HG02763 (cell line): ENCODE data around the gene CDRT4.
"Not testable (repeated sequence)": the region's sequence is repeated elsewhere in the genome, so short reads cannot be mapped to it uniquely, and the experiment has no call there.

Source experiments
- ATAC-seq: cut with Tn5 transposase; IDR thresholded peaks from one replicate; pipeline ENCODE4 v1.9.1; 2021; ENCODE audit warnings: mild to moderate bottlenecking, moderate library complexity; ENCODE audit not compliant: unreplicated experiment

Gene CDRT4

DNA sequence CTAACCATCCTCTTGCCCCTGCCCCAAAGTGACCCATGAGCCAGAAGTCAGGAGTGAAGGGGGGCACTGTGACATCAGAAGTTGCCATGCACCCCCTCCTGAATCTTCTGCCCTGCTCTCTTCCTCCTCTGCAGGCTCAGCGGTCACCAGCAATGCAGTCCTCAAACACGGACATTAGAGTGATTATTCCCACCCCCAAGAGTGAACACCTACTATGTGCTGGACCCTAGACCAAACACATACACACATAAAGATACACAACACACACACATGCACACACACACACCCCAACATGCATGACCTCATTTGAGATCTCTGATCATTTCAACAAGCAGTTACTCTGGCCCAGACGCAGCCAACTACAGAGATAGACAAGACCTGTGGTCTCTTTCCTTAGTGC, at the start of gene CDRT4:
CDRT4 (minus strand) TSS at position 30 of the 400 bp plus-strand sequence. CDS start 27,383 bp downstream, outside the sequence.
- no peak for ATAC-seq

- no peak for ATAC-seq
Measured at GRCh38 chr17:15516150-15516549, 48.7 kb upstream of the CDRT4 start.

GRCh38 chr17:15514469-15514868, 47.0 kb upstream of the CDRT4 start:
- no peak for ATAC-seq

- ATAC-seq = no peak
Measured at GRCh38 chr17:15513856-15514459, 46.5 kb upstream of the CDRT4 start.

DNA sequence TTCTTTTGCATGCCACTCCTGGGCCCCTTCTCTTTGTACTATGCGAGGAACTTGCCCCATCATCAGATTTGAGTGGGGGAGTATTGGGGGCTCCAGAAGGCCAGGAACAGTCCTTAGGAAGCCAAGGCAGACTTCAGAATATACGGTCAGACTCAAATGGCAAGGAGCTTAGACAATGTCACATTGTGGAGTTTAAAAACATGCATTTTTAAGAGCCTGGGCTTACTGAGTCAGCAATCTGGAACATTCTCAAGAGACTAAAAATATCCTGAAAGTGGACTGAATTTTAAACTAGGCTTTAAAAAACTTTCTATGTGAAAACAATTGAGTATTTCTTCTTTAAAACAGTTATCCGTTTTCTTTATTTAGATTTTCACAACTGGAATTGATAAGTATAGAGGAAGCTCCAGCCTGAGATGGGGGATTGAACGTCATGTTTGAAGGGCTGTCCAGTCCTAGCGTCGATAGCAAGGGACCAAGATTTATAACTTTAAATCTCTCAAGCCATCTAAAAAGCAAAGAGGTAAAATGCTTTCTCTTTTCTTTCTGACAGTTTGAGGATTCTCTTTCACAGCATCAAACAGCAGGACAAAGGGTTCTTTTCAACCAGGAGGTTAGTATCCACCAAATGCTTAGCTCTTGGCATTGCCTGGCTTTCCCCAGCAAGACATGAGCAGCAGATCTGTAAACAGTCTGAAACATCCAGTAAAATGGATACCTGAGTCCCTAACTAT, 45.8 kb upstream of the CDRT4 start:
- ATAC-seq = no peak

- no peak for ATAC-seq
Measured at GRCh38 chr17:15512071-15512709, 44.8 kb upstream of the CDRT4 start.

GRCh38 chr17:15511142-15511541, 43.7 kb upstream of the CDRT4 start:
- ATAC-seq = no peak

DNA sequence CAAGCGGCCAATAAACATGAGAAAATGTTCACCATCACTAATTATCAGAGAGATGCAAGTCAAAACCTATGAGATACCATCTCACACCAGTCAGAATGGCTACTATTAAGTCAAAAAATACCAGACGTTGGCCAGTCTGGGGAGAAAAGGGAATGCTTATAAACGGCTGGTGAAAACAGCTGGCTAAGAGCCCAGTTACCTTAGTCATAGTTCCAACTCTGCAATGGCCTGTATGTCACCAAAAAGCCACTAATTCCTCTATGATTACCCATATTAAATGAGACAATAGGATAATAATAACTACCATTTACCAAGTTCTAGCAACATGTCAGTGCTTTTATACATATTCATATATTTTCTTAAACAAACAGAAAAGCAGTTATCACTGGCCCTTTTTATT, 42.9 kb upstream of the CDRT4 start:
- ATAC-seq = no peak

- no peak for ATAC-seq
Measured at GRCh38 chr17:15509095-15509494, 41.7 kb upstream of the CDRT4 start.

- no peak for ATAC-seq
Measured at GRCh38 chr17:15508466-15508865, 41.0 kb upstream of the CDRT4 start.

- ATAC-seq = no peak
Measured at GRCh38 chr17:15507896-15508295, 40.5 kb upstream of the CDRT4 start.

DNA sequence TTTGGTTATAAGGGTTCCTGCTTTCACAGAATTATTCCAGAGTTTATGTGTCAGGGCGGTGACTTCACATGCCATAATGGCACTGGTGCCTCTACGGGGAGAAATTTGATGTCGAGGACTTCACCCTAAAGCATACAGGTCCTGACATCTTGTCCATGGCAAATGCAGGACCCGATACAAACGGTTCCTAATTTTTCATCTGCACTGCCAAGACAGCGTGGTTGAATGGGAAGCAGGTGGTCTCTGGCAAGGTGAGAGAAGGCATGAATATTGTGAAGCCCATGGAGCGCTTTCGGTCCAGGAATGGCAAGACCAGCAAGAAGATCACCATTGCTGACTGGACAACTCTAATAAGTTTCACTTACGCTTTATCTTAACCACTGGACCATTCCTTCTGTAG, 39.6 kb upstream of the CDRT4 start:
- ATAC-seq = no peak

DNA sequence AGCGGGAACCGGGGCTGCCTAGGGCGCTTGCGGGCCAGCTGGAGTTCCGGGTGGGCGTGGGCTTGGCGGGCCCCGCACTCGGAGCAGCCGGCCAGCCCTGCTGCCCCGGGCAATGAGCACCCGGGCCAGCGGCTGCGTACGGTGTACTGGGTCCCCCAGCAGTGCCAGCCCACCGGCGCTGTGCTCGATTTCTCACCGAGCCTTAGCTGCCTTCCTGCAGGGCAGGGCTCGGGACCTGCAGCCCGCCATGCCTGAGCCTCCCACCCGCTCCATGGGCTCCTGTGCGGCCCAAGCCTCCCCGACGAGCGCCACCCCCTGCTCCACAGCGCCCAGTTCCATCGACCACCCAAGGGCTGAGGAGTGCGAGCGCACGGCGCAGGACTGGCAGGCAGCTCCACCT, 38.3 kb upstream of the CDRT4 start:
- ATAC-seq = not testable (repeated sequence)

DNA sequence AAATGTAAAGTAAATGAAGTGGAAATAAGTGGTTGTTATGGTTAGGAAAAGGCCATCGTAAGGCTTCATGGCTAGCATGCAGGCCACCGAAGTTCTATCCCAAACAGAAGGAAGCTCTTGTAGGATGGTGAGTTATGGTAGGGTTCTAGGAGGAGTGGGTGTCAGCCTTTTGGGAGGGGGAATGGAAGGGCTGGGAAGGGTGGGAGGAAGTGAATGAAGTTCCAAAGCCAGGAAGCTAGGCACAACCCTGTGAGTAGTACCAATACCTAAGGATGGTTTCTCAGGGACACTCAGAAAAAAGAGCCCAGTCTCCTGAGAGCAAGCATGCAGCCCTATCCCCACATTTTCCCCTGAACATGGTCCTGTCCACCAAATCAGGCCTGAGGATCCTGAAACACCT, 36.3 kb upstream of the CDRT4 start:
- no peak for ATAC-seq

GRCh38 chr17:15502369-15503112, 35.1 kb upstream of the CDRT4 start:
- ATAC-seq = no peak

DNA sequence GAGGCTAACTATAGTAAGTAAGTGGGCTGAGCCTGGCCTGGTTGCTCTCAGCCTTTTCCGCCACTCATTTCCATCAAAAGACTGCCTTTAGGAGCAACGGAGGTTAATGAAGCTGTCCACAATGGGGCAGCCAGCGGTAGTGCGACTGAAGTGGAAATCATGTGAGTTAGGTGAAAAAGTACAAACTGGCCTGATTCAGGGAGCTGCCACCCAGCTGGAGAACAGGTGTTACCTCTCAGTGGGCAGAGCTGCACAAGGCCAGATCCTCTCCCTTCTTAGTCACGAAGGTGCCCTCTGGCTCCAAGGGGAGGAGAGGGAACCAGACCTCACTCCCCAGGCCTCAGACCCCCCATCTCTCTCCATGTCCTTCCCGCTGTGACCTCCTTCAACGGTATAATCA, 34.4 kb upstream of the CDRT4 start:
- no peak for ATAC-seq

- ATAC-seq = no peak
Measured at GRCh38 chr17:15501282-15501681, 33.9 kb upstream of the CDRT4 start.

- no peak for ATAC-seq
Measured at GRCh38 chr17:15498107-15498506, 30.7 kb upstream of the CDRT4 start.

DNA sequence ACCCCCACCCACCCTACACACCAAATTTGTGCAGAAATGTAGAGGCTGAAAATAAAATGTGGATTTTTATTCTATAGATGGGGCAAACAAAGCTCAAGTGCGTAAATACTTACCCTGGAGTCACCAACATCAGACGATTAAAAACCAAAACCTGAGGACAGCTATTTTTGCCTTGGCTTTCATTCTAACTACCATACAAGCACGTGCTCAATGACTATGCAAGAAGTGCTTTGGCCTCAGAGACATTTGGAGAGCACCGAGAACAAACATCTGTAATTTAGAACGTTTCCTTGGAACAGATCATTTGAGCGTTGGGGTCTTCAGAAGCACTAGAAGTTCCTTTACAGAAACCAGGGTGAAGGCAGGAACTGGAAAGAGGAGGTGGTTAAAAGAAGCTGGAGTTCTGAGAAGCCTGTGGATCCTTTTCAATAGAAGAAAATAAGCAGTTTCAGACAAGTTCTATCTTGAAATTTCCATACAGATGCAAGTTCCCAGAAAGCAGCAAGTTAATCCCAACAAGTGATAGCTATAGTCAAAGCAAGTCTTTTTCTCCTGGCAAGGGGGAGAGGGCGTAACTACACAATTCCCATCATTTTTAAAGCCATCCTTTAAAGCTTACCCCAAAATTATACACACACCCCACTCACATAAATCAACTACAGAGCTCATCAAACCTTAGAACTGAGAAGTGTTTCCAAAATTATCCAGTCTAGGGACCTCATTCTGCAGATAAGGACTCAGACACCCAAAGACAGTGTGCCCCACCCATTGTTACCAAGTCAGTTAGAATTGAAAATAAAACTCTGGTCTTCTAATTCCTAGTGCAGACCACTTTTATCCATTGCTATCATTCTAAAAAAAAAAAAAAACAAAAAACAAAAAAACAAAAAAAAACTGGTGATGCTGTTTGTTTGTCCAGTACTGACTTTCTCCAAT, 29.6 kb upstream of the CDRT4 start:
- ATAC-seq = no peak

DNA sequence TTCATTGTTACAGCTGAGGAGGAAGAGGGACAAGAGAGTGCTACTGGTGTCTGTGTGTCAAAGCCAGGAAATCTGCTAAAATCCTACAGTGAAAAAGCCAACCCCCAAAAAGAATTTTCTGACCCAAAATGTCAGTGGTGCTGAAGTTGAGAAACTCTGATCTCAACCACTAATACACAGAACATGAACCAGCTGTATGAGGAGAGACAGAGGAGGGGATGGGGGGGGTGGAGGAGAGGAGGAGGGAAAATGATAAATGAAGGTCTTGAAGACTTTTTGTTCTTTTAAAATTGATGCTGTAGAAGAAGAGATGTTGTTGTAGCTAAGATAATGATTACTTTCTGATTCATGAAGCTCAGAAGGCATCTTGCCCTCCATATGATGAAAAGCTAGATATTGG, 27.4 kb upstream of the CDRT4 start:
- no peak for ATAC-seq

DNA sequence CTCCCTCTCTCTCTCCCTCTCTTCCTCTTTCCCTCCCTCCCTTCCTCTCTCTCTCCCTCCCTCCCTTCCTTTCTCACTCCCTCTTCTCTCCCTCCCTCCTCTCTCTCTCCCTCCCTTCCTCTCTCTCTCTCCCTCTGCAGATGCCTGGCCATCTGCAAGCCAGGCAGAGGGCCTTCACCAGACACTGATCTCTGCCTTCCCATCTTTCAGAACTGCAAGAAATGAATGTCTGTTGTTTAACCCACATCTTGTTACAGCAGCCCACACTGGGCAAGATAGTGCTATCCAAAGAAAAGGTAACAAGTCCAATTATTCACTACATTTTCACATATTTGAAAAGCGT, 26.2 kb upstream of the CDRT4 start:
- no peak for ATAC-seq
